IPS-NIHi11 (cell line): Measurements from ENCODE around the gene LRRC4C.
"Not testable (repeated sequence)": the region's sequence is repeated elsewhere in the genome, so short reads cannot be mapped to it uniquely, and the experiment has no call there.

Experiments
- DNase-seq: peaks from one replicate; pipeline ENCODE4 v3.0.0; 2012; ENCODE audit warnings: mixed read lengths, low spot score

The LRRC4C gene

GRCh38 chr11:41019666-41020065 is 439.8 kb downstream of the LRRC4C start:
- not testable (repeated sequence) for DNase-seq

- DNase-seq = peak; percentile 10
These were observed 441.2 kb downstream of the LRRC4C start for GRCh38 chr11:41018224-41018623.

GRCh38 chr11:41010361-41011050 is 448.9 kb downstream of the LRRC4C start:
- no peak for DNase-seq

GRCh38 chr11:41005986-41006385 is 453.5 kb downstream of the LRRC4C start:
- DNase-seq = no peak

- no peak for DNase-seq
These were observed 455.8 kb downstream of the LRRC4C start for GRCh38 chr11:41003339-41004282.

GRCh38 chr11:40998920-40999319 is 460.5 kb downstream of the LRRC4C start:
- no peak for DNase-seq

GRCh38 chr11:40987776-40988435 is 471.5 kb downstream of the LRRC4C start:
- no peak for DNase-seq

GRCh38 chr11:40986320-40986719 is 473.1 kb downstream of the LRRC4C start:
- no peak for DNase-seq

- DNase-seq = no peak
These were observed 484.4 kb downstream of the LRRC4C start for GRCh38 chr11:40975076-40975475.

GRCh38 chr11:40974186-40974795 is 485.2 kb downstream of the LRRC4C start:
- no peak for DNase-seq

- no peak for DNase-seq
These were observed 500.7 kb downstream of the LRRC4C start for GRCh38 chr11:40958707-40959106.

GRCh38 chr11:40952479-40952878 is 507.0 kb downstream of the LRRC4C start:
- DNase-seq = no peak

GRCh38 chr11:40938002-40938401 is 521.5 kb downstream of the LRRC4C start:
- no peak for DNase-seq

GRCh38 chr11:40924915-40925314 is 534.5 kb downstream of the LRRC4C start:
- no peak for DNase-seq

- no peak for DNase-seq
These were observed 538.2 kb downstream of the LRRC4C start for GRCh38 chr11:40921246-40921645.

GRCh38 chr11:40910774-40911173 is 548.7 kb downstream of the LRRC4C start:
- not testable (repeated sequence) for DNase-seq

GRCh38 chr11:40894501-40894900 is 565.0 kb downstream of the LRRC4C start:
- DNase-seq = no peak

GRCh38 chr11:40885250-40885954 is 574.0 kb downstream of the LRRC4C start:
- no peak for DNase-seq

GRCh38 chr11:40882301-40882700 is 577.2 kb downstream of the LRRC4C start:
- no peak for DNase-seq

- DNase-seq = no peak
These were observed 579.5 kb downstream of the LRRC4C start for GRCh38 chr11:40879911-40880310.

GRCh38 chr11:40877981-40878380 is 581.5 kb downstream of the LRRC4C start:
- DNase-seq = no peak

GRCh38 chr11:40877256-40877655 is 582.2 kb downstream of the LRRC4C start:
- no peak for DNase-seq
